ENCODE results near the gene C11orf16.
"Not testable (repeated sequence)": the region's sequence is repeated elsewhere in the genome, so short reads cannot be mapped to it uniquely, and the experiment has no call there.

The C11orf16 gene

GRCh38 chr11:8932564-8933180 is at the start of gene C11orf16:
TSS of gene C11orf16 (minus strand) at chr11:8932947. CDS start at chr11:8932308, 639 bp downstream.
- FAIRE-seq: no peak
- DNase-seq (ENCODE audit: low spot score): no peak

GRCh38 chr11:8980485-8980884 is 47.7 kb upstream of the C11orf16 start:
- FAIRE-seq: no peak
- no peak for DNase-seq (ENCODE audit: low spot score)

- not testable (repeated sequence) for DNase-seq (ENCODE audit: low spot score); FAIRE-seq
Measured at GRCh38 chr11:8979365-8979764, 46.6 kb upstream of the C11orf16 start.

GRCh38 chr11:8973121-8973520 is 40.4 kb upstream of the C11orf16 start:
- DNase-seq (ENCODE audit: low spot score) (no peak), FAIRE-seq (no peak)

GRCh38 chr11:8971924-8972316 is 39.2 kb upstream of the C11orf16 start:
- FAIRE-seq: no peak
- no peak for DNase-seq (ENCODE audit: low spot score)

GRCh38 chr11:8971196-8971923 is 38.6 kb upstream of the C11orf16 start:
- FAIRE-seq (no peak), DNase-seq (ENCODE audit: low spot score) (no peak)

GRCh38 chr11:8967184-8967583 is 34.4 kb upstream of the C11orf16 start:
- no peak for FAIRE-seq
- no peak for DNase-seq (ENCODE audit: low spot score)

GRCh38 chr11:8964324-8965320 is 31.9 kb upstream of the C11orf16 start, which contains the start of gene TMEM9B:
TSS of gene TMEM9B (minus strand) at chr11:8964442. CDS start at chr11:8964313, 129 bp downstream.
- DNase-seq (ENCODE audit: low spot score) (peak; percentile 92), FAIRE-seq (peak; percentile 74)

GRCh38 chr11:8963569-8964323 is 31.0 kb upstream of the C11orf16 start:
- DNase-seq (ENCODE audit: low spot score) (peak; percentile 86), FAIRE-seq (no peak)

GRCh38 chr11:8962841-8963240 is 30.1 kb upstream of the C11orf16 start:
- FAIRE-seq (no peak), DNase-seq (ENCODE audit: low spot score) (no peak)

GRCh38 chr11:8961401-8961800 is 28.7 kb upstream of the C11orf16 start:
- FAIRE-seq (no peak), DNase-seq (ENCODE audit: low spot score) (no peak)

- DNase-seq (ENCODE audit: low spot score): peak; percentile 56
- FAIRE-seq: no peak
Measured at GRCh38 chr11:8959546-8960166, 26.9 kb upstream of the C11orf16 start.

- no peak for FAIRE-seq
- DNase-seq (ENCODE audit: low spot score): no peak
Measured at GRCh38 chr11:8956860-8957259, 24.1 kb upstream of the C11orf16 start.

- DNase-seq (ENCODE audit: low spot score): no peak
- no peak for FAIRE-seq
Measured at GRCh38 chr11:8948886-8949285, 16.1 kb upstream of the C11orf16 start.

GRCh38 chr11:8947230-8947943 is 14.6 kb upstream of the C11orf16 start:
- DNase-seq (ENCODE audit: low spot score) (no peak), FAIRE-seq (no peak)

GRCh38 chr11:8942518-8943066 is 9.8 kb upstream of the C11orf16 start, which contains the start of gene ASCL3:
TSS of gene ASCL3 (minus strand) at chr11:8943016. CDS start at chr11:8938161, 4,855 bp downstream.
- DNase-seq (ENCODE audit: low spot score) (no peak), FAIRE-seq (no peak)

GRCh38 chr11:8941341-8942103 is 8.8 kb upstream of the C11orf16 start:
- FAIRE-seq: no peak
- DNase-seq (ENCODE audit: low spot score): no peak

GRCh38 chr11:8937659-8938058 is 4.9 kb upstream of the C11orf16 start:
- FAIRE-seq: no peak
- DNase-seq (ENCODE audit: low spot score): no peak

- DNase-seq (ENCODE audit: low spot score): no peak
- FAIRE-seq: no peak
Measured at GRCh38 chr11:8937159-8937558, 4.4 kb upstream of the C11orf16 start.
